HG02571 (cell line): ENCODE data around the gene TMEM98.
"Not testable (repeated sequence)": the region's sequence is repeated elsewhere in the genome, so short reads cannot be mapped to it uniquely, and the experiment has no call there.

ENCODE experiments used
- ATAC-seq: cut with Tn5 transposase; IDR thresholded peaks from one replicate; pipeline ENCODE4 v1.9.1; 2021; ENCODE audit warnings: mild to moderate bottlenecking, moderate library complexity; ENCODE audit not compliant: unreplicated experiment

Gene TMEM98

GRCh38 chr17:32976605-32977004, 48.7 kb downstream of the TMEM98 start:
- ATAC-seq: no peak

- no peak for ATAC-seq
Measured at GRCh38 chr17:32980230-32980629, 52.3 kb downstream of the TMEM98 start.

GRCh38 chr17:32981611-32982010, 53.7 kb downstream of the TMEM98 start:
- not testable (repeated sequence) for ATAC-seq

- ATAC-seq: no peak
Measured at GRCh38 chr17:32985050-32985756, 57.2 kb downstream of the TMEM98 start.

- ATAC-seq: not testable (repeated sequence)
Measured at GRCh38 chr17:32987453-32987805, 59.5 kb downstream of the TMEM98 start.

- not testable (repeated sequence) for ATAC-seq
Measured at GRCh38 chr17:32987868-32988267, 59.9 kb downstream of the TMEM98 start.

GRCh38 chr17:32988481-32989101, 60.6 kb downstream of the TMEM98 start:
- ATAC-seq: no peak

GRCh38 chr17:32992321-32993033, 64.5 kb downstream of the TMEM98 start:
- ATAC-seq: no peak

GRCh38 chr17:32993977-32994376, 66.0 kb downstream of the TMEM98 start:
- ATAC-seq: no peak
